HEK293 (cell line): ENCODE data around the gene ZFYVE28.

Source experiments
- CTCF ChIA-PET: fragments of 350-600 bp; formaldehyde crosslinking; extraction: SDS; loops from one replicate; lab custom pipeline; 2021; ENCODE audit warnings: antibody characterized with exemption; lab: Yijun Ruan, JAX
- POLR2A ChIA-PET: fragments of 300-600 bp; formaldehyde crosslinking; extraction: SDS; loops from one replicate; lab custom pipeline; 2020; ENCODE audit warnings: antibody characterized with exemption, inconsistent platforms; lab: Yijun Ruan, JAX
- H3K27ac ChIP-seq: fragments of 200-500 bp; sonication (Bioruptor generic); 2 replicates; pipeline ENCODE4 v1.5.1; 2014; ENCODE audit warnings: low read depth, low read length, control low read depth, inconsistent platforms; ENCODE audit errors: extremely low read depth
- H3K36me3 ChIP-seq, 2 experiments: fragments of 200-500 bp in 1 of 2; sonication (Bioruptor generic) in 1 of 2; 1 replicate in 1 of 2; 2 replicates in 1 of 2; pipeline ENCODE4 v1.5.1; 2014 to 2017; ENCODE audit warnings: inconsistent platforms in 2 of 2, low read length in 2 of 2; ENCODE audit not compliant: control insufficient read depth in 2 of 2, insufficient read depth in 1 of 2
- H3K4me1 ChIP-seq: fragments of 200-500 bp; sonication (Bioruptor generic); 2 replicates; pipeline ENCODE4 v1.5.1; 2014; ENCODE audit warnings: mild to moderate bottlenecking, low read length, inconsistent platforms; ENCODE audit not compliant: control insufficient read depth, insufficient read depth
- H3K4me3 ChIP-seq: 2 replicates; pipeline ENCODE4 v1.5.1; 2011; ENCODE audit warnings: low read depth, mild to moderate bottlenecking, control low read depth, low read length, moderate library complexity
- H3K9me3 ChIP-seq: fragments of 200-500 bp; sonication (Bioruptor generic); 2 replicates; pipeline ENCODE4 v1.5.1; 2014; ENCODE audit warnings: low read depth, low read length, inconsistent platforms; ENCODE audit not compliant: control insufficient read depth, insufficient read depth
- KLF9 ChIP-seq: fragments of 450-650 bp; formaldehyde crosslinking; IDR thresholded peaks from 2 replicates; pipeline ENCODE4 v1.5.1; 2016; ENCODE audit warnings: missing biosample characterization, missing genetic modification characterization, low read depth
- MYNN ChIP-seq: fragments of 450-650 bp; formaldehyde crosslinking; IDR thresholded peaks from 2 replicates; pipeline ENCODE4 v1.5.1; 2016; ENCODE audit warnings: missing biosample characterization, missing genetic modification characterization, borderline replicate concordance
- PRDM1 ChIP-seq: fragments of 450-650 bp; formaldehyde crosslinking; IDR thresholded peaks from 2 replicates; pipeline ENCODE4; 2016; ENCODE audit warnings: missing biosample characterization, missing genetic modification characterization
- RBAK ChIP-seq: fragments of 450-650 bp; formaldehyde crosslinking; IDR thresholded peaks from 2 replicates; pipeline ENCODE4 v1.5.1; 2016; ENCODE audit warnings: missing biosample characterization, missing genetic modification characterization
- WT1 ChIP-seq: fragments of 450-650 bp; formaldehyde crosslinking; IDR thresholded peaks from 2 replicates; pipeline ENCODE4 v1.5.1; 2016; ENCODE audit warnings: missing biosample characterization, missing genetic modification characterization
- YY1 ChIP-seq: fragments of 450-650 bp; formaldehyde crosslinking; IDR thresholded peaks from 2 replicates; pipeline ENCODE4 v1.5.1; 2018; ENCODE audit warnings: missing biosample characterization, missing genetic modification characterization
- ZNF146 ChIP-seq: fragments of 450-650 bp; formaldehyde crosslinking; IDR thresholded peaks from 2 replicates; pipeline ENCODE4 v1.5.1; 2016; ENCODE audit warnings: missing biosample characterization, missing genetic modification characterization
- ZNF155 ChIP-seq: fragments of 450-650 bp; formaldehyde crosslinking; IDR thresholded peaks from 2 replicates; pipeline ENCODE4 v1.5.1; 2016; ENCODE audit warnings: missing biosample characterization, missing genetic modification characterization
- ZNF202 ChIP-seq: fragments of 450-650 bp; formaldehyde crosslinking; IDR thresholded peaks from 2 replicates; pipeline ENCODE4 v1.5.1; 2016; ENCODE audit warnings: missing biosample characterization, missing genetic modification characterization, borderline replicate concordance
- ZNF274 ChIP-seq, 2 experiments: fragments of 200-500 bp in 1 of 2; fragments of 450-650 bp in 1 of 2; sonication (Bioruptor generic) in 1 of 2; formaldehyde crosslinking in 1 of 2; IDR thresholded peaks; 2 replicates each; pipeline versions ENCODE4 v1.5.1 to v1.6.1; 2014 to 2016; ENCODE audit warnings: borderline replicate concordance in 1 of 2, inconsistent platforms in 1 of 2, low read length in 1 of 2, missing biosample characterization in 1 of 2, missing genetic modification characterization in 1 of 2
- ZNF311 ChIP-seq: fragments of 450-650 bp; formaldehyde crosslinking; IDR thresholded peaks from 2 replicates; pipeline ENCODE4 v1.5.1; 2017; ENCODE audit warnings: missing biosample characterization, missing genetic modification characterization, borderline replicate concordance
- ZNF354C ChIP-seq: fragments of 450-650 bp; formaldehyde crosslinking; IDR thresholded peaks from 2 replicates; pipeline ENCODE4 v1.5.1; 2016; ENCODE audit warnings: missing biosample characterization, missing genetic modification characterization, low read depth, borderline replicate concordance
- ZNF544 ChIP-seq: fragments of 450-650 bp; formaldehyde crosslinking; IDR thresholded peaks from 2 replicates; pipeline ENCODE4 v1.5.0; 2017; ENCODE audit warnings: missing biosample characterization, missing genetic modification characterization
- ZNF560 ChIP-seq: fragments of 450-650 bp; formaldehyde crosslinking; IDR thresholded peaks from 2 replicates; pipeline ENCODE4 v1.5.1; 2017; ENCODE audit warnings: missing biosample characterization, missing genetic modification characterization, borderline replicate concordance
- ZNF610 ChIP-seq: fragments of 450-650 bp; formaldehyde crosslinking; IDR thresholded peaks from 2 replicates; pipeline ENCODE4 v1.5.1; 2016; ENCODE audit warnings: missing biosample characterization, missing genetic modification characterization, borderline replicate concordance
- ZNF623 ChIP-seq: fragments of 450-650 bp; formaldehyde crosslinking; IDR thresholded peaks from 2 replicates; pipeline ENCODE4 v1.5.1; 2016; ENCODE audit warnings: missing biosample characterization, missing genetic modification characterization
- ZNF629 ChIP-seq: fragments of 450-650 bp; formaldehyde crosslinking; IDR thresholded peaks from 2 replicates; pipeline ENCODE4 v1.5.1; 2017; ENCODE audit warnings: missing biosample characterization, missing genetic modification characterization
- ZNF658 ChIP-seq: fragments of 450-650 bp; formaldehyde crosslinking; IDR thresholded peaks from 2 replicates; pipeline ENCODE4; 2016; ENCODE audit warnings: missing biosample characterization, missing genetic modification characterization
- ZNF701 ChIP-seq: fragments of 450-650 bp; formaldehyde crosslinking; IDR thresholded peaks from 2 replicates; pipeline ENCODE4 v1.5.1; 2016; ENCODE audit warnings: missing biosample characterization, missing genetic modification characterization
- ZNF76 ChIP-seq: fragments of 450-650 bp; formaldehyde crosslinking; IDR thresholded peaks from 2 replicates; pipeline ENCODE4; 2016; ENCODE audit warnings: low read depth, missing biosample characterization, missing genetic modification characterization, borderline replicate concordance
- ZNF792 ChIP-seq: fragments of 450-650 bp; formaldehyde crosslinking; IDR thresholded peaks from 2 replicates; pipeline ENCODE4 v1.5.1; 2016; ENCODE audit warnings: missing biosample characterization, missing genetic modification characterization
- ZNF843 ChIP-seq: fragments of 450-650 bp; formaldehyde crosslinking; IDR thresholded peaks from 2 replicates; pipeline ENCODE4 v1.5.1; 2016; ENCODE audit warnings: missing biosample characterization, missing genetic modification characterization
- ZSCAN23 ChIP-seq: fragments of 450-650 bp; formaldehyde crosslinking; IDR thresholded peaks from 2 replicates; pipeline ENCODE4 v1.5.1; 2016; ENCODE audit warnings: missing biosample characterization, missing genetic modification characterization
- TF ChIP-seq, protein P1 (sequence below): fragments of 450-650 bp; formaldehyde crosslinking; IDR thresholded peaks from 2 replicates; pipeline ENCODE4 v1.5.1; 2017; ENCODE audit warnings: missing biosample characterization, missing genetic modification characterization
- TF ChIP-seq, protein P2 (sequence below): fragments of 450-650 bp; formaldehyde crosslinking; IDR thresholded peaks from 2 replicates; pipeline ENCODE4 v1.5.1; 2016; ENCODE audit warnings: missing biosample characterization, missing genetic modification characterization, low read depth
- TF ChIP-seq, protein P3 (sequence below): fragments of 450-650 bp; formaldehyde crosslinking; IDR thresholded peaks from 2 replicates; pipeline ENCODE4 v1.5.1; 2016; ENCODE audit warnings: missing biosample characterization, missing genetic modification characterization
- TF ChIP-seq, protein P4 (sequence below): fragments of 450-650 bp; formaldehyde crosslinking; IDR thresholded peaks from 2 replicates; pipeline ENCODE4 v1.5.1; 2016; ENCODE audit warnings: missing biosample characterization, missing genetic modification characterization

Gene ZFYVE28

DNA sequence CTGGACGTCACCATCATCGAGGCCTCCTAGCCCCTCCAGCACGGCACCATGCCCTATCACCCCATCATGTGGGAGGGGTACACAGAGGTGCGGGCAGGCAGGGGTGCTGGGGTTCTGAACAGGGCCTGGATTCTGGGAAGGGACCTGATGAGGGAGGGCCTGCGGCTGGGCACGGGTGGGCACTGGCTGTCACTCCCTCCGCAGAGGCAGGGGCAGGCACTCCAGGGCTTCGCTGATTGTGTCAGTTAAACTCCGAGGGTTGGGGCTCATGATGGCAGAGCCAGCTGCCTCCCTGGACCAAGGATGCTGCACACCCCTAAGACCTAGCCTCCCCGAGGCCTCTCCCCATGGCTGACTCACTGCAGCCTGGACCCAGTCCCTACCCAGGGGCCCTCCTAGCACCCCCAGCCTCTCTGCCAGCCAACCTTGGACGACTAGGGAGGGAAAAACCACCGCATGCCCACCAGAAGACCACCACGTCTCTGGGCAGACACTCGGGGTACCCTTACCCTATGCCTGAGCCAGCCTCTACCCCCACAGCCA lies 45.9 kb downstream of the ZFYVE28 start (continued):
- TF ChIP-seq ZNF560 (tag by site-specific recombination) (no peak), ZNF623 (tag by site-specific recombination) (no peak), ZNF274 (IDR thresholded peaks at IDR 0.05; ENCODE audit: low read length) (no peak), ZNF274 (tag by site-specific recombination; IDR thresholded peaks at IDR 0.05; ENCODE audit: borderline replicate concordance) (no peak), ZNF610 (no peak)

DNA sequence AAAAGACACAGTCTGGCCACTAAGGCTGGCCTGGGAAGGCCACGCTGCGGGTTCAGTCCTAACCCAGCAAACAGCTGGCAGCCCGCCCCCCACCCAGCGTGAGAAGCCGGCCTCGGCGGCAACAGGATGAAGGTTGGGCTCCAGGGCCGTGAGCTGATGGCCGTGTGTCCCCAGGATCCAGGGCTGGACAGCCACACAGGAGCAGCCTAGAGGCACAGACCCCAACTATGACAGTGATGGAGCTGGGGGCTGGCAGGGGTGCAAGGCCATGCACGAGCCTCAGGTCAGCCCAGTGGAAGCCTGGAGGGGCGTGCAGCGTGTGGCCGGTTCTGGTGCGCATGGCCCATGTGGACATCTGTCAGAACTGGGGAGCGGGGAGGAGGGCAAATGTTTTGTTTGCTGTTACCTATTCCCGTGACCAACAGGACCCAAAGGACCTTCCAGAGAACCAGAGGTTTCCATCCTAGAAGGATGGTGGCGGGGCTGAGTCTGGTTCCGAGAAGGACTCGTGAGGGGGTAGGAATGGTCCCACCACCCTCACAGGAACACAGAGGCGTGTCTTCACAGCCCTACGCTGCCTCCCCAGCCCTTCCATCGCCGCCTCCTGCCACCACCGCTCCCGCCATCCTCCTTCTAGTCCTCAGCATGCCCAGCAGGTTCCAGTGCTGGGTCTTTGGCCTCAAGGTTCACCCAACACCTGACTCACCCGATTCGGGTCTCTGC lies 46.5 kb downstream of the ZFYVE28 start:
- Histone ChIP-seq H3K4me3 (no peak overlapping the region), H3K9me3 (no peaks in the 10 kb centered on the region)
- POLR2A ChIA-PET: no interaction called here

DNA sequence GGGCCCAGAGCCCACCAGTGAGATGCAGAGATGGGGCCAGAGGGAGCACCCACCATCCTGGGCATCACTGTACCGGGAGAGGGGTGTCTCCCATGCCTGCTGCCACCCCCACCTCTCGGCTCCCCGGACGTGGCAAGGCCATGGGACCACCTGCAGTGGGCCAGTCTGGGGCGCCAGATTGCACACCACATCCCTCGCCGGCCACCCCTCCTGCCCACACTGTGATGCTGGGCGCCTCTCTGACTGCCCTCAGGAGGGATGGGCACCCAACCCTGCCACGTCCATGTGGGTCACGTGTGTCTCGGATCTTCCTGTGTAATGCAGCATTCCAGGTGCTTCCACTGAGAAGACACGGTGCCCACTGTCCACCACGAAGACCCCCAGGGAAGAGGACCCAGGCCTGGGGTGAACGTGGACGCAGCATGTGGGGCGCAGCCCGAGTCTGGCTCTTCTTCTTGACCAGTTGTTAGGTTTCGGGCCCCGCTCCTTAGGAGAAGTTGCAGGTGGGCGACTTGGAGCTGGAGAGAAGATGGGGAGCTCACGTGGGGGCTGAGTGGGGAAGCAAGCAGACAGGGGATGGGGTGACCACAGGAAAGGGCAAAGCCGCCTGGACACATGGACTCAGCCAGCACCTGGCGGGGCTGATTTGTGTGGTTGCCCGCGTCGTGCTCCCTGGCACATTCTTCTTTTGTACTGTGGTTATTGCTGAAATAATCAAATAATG lies 47.7 kb downstream of the ZFYVE28 start:
- CTCF ChIA-PET: no interaction called here

More for the DNA sequence above, 46.5 kb downstream of the ZFYVE28 start:
- CTCF ChIA-PET: no interaction called here
- no peaks in the 10 kb centered on the region for H3K36me3 ChIP-seq
- TF ChIP-seq ZNF629: no peak
- no peak for TF ChIP-seq MYNN
- no peak for TF ChIP-seq ZNF202 (tag by site-specific recombination)
- TF ChIP-seq ZNF146 (tag by site-specific recombination): no peak
- TF ChIP-seq, protein P1, sequence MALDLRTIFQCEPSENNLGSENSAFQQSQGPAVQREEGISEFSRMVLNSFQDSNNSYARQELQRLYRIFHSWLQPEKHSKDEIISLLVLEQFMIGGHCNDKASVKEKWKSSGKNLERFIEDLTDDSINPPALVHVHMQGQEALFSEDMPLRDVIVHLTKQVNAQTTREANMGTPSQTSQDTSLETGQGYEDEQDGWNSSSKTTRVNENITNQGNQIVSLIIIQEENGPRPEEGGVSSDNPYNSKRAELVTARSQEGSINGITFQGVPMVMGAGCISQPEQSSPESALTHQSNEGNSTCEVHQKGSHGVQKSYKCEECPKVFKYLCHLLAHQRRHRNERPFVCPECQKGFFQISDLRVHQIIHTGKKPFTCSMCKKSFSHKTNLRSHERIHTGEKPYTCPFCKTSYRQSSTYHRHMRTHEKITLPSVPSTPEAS: no peak
- TF ChIP-seq KLF9 (tag by site-specific recombination): no peak
- no peak for TF ChIP-seq ZNF658 (tag by site-specific recombination)
- TF ChIP-seq ZNF76: no peak
- no peak for TF ChIP-seq WT1
- TF ChIP-seq ZNF792 (tag by site-specific recombination): no peak
- TF ChIP-seq ZNF544: no peak
- TF ChIP-seq ZNF701 (tag by site-specific recombination): no peak
- no peak for TF ChIP-seq ZSCAN23 (tag by site-specific recombination)
- TF ChIP-seq YY1 (tag by site-specific recombination): no peak
- TF ChIP-seq ZNF311 (tag by site-specific recombination): no peak
- TF ChIP-seq ZNF354C (tag by site-specific recombination): no peak
- TF ChIP-seq, protein P2, sequence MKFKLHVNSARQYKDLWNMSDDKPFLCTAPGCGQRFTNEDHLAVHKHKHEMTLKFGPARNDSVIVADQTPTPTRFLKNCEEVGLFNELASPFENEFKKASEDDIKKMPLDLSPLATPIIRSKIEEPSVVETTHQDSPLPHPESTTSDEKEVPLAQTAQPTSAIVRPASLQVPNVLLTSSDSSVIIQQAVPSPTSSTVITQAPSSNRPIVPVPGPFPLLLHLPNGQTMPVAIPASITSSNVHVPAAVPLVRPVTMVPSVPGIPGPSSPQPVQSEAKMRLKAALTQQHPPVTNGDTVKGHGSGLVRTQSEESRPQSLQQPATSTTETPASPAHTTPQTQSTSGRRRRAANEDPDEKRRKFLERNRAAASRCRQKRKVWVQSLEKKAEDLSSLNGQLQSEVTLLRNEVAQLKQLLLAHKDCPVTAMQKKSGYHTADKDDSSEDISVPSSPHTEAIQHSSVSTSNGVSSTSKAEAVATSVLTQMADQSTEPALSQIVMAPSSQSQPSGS (tag by site-specific recombination): no peak
- TF ChIP-seq RBAK (tag by site-specific recombination): no peak
- TF ChIP-seq ZNF843 (tag by site-specific recombination): no peak
- no peaks in the 10 kb centered on the region for H3K4me1 ChIP-seq
- no peak overlapping the region for H3K27ac ChIP-seq

More for the DNA sequence above, 47.7 kb downstream of the ZFYVE28 start:
- Histone ChIP-seq H3K4me1 (no peaks in the 10 kb centered on the region), H3K9me3 (no peaks in the 10 kb centered on the region), H3K4me3 (no peak overlapping the region), H3K36me3 (no peaks in the 10 kb centered on the region), H3K27ac (no peak overlapping the region)
- POLR2A ChIA-PET: no interaction called here
- TF ChIP-seq ZNF274 (IDR thresholded peaks at IDR 0.05; ENCODE audit: low read length) (no peak), ZNF274 (tag by site-specific recombination; IDR thresholded peaks at IDR 0.05; ENCODE audit: borderline replicate concordance) (no peak), ZSCAN23 (tag by site-specific recombination) (no peak), RBAK (tag by site-specific recombination) (no peak), PRDM1 (tag by site-specific recombination) (no peak), ZNF155 (tag by site-specific recombination) (no peak)
- TF ChIP-seq, protein P3, sequence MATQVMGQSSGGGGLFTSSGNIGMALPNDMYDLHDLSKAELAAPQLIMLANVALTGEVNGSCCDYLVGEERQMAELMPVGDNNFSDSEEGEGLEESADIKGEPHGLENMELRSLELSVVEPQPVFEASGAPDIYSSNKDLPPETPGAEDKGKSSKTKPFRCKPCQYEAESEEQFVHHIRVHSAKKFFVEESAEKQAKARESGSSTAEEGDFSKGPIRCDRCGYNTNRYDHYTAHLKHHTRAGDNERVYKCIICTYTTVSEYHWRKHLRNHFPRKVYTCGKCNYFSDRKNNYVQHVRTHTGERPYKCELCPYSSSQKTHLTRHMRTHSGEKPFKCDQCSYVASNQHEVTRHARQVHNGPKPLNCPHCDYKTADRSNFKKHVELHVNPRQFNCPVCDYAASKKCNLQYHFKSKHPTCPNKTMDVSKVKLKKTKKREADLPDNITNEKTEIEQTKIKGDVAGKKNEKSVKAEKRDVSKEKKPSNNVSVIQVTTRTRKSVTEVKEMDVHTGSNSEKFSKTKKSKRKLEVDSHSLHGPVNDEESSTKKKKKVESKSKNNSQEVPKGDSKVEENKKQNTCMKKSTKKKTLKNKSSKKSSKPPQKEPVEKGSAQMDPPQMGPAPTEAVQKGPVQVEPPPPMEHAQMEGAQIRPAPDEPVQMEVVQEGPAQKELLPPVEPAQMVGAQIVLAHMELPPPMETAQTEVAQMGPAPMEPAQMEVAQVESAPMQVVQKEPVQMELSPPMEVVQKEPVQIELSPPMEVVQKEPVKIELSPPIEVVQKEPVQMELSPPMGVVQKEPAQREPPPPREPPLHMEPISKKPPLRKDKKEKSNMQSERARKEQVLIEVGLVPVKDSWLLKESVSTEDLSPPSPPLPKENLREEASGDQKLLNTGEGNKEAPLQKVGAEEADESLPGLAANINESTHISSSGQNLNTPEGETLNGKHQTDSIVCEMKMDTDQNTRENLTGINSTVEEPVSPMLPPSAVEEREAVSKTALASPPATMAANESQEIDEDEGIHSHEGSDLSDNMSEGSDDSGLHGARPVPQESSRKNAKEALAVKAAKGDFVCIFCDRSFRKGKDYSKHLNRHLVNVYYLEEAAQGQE (tag by site-specific recombination): no peak
- TF ChIP-seq, protein P4, sequence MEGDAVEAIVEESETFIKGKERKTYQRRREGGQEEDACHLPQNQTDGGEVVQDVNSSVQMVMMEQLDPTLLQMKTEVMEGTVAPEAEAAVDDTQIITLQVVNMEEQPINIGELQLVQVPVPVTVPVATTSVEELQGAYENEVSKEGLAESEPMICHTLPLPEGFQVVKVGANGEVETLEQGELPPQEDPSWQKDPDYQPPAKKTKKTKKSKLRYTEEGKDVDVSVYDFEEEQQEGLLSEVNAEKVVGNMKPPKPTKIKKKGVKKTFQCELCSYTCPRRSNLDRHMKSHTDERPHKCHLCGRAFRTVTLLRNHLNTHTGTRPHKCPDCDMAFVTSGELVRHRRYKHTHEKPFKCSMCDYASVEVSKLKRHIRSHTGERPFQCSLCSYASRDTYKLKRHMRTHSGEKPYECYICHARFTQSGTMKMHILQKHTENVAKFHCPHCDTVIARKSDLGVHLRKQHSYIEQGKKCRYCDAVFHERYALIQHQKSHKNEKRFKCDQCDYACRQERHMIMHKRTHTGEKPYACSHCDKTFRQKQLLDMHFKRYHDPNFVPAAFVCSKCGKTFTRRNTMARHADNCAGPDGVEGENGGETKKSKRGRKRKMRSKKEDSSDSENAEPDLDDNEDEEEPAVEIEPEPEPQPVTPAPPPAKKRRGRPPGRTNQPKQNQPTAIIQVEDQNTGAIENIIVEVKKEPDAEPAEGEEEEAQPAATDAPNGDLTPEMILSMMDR (tag by site-specific recombination): no peak
